ENCODE measurements around the gene PATJ.

The PATJ gene

GRCh38 chr1:62057230-62057629 lies 314.9 kb downstream of the PATJ start:
- no peak for DNase-seq

GRCh38 chr1:62057641-62058290 lies 315.5 kb downstream of the PATJ start:
- no peak for DNase-seq

DNA sequence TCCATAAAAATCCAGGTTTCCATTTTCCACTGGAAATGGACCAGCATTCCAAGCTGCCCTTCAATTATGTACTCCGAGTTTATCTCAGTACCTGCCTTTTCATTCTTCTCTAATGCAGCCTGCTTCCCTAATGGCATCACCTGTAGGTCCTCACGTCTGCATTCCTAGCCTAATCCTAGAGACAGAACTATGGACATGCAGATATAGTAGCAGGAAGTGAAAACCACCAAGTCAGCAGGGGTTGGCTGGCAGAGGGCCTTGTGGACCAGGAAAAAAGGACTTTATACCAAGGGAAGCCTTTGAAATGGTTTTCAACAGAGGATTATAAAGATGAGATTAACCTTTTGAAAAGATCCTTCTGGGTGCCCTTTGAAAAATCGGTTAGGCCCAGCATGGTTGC lies 316.7 kb downstream of the PATJ start:
- DNase-seq: no peak

DNA sequence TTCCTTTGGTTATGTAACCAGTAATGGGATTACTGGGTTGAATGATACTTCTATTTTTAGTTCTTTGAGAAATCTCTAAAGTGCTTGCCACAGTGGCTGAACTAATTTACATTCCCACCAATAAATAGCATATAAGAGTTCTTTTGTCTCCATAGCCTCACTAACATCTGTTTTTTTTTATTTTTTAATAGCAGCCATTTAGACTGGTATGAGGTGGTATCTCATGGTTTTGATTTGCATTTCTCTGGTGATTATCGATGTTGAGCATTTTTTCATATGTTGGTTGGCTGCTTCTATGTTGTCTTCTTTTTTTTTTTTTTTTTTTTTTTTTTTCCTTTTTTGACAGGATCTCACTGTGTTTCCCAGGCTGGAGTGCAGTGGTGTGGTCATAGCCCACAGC lies 319.8 kb downstream of the PATJ start:
- no peak for DNase-seq

DNA sequence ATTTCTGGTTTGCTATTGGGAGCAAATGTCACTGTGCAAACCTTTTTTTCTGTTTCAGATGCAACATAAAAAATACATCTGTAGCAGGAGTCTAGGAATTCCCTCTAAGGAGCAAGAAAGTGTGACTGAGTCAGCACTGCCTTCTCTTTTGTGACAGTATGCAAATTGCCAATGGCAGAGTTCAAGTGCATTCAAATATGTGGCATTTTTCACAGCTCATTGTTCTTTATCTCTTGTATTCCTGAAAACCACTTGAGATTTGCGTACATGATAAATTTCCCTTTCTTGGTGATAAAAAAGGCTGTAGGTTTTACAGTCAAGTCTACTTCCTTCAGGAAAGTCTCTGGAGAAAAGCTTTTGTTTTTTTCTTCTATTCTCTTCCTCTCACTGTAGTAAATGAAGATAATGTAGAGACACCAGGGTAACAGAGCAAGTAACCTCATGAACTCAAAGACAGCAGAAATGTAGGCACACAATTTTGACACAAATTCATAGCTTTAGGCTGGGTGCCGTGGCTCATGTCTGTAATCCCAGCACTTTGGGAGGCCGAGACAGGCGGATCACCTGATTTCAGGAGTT lies 322.6 kb downstream of the PATJ start:
- no peak for DNase-seq

GRCh38 chr1:62066713-62067112 lies 324.4 kb downstream of the PATJ start:
- no peak for DNase-seq

DNA sequence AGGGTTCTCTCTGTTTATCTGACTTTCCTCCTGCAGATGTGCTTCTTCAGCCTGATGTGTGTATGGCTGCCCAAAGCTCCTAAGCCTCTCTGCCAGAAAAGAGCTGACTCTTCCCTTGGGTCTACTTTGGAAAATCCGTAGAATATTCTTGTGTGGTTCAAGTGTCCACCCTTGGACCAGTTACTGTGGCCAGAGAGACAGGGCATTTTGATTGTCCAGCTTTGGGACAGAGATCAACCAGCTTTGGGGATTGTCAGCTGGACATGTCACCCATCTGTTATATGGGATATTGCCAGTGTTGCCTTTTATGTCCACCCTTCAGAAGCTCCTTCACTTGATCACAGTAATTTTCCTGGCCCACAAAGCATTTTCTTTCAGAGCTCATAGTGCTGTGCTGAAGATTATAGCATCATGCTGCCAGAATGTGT lies 326.1 kb downstream of the PATJ start:
- peak; percentile 25 for DNase-seq

- peak; percentile 28 for DNase-seq
Observed at GRCh38 chr1:62068978-62069377, 326.7 kb downstream of the PATJ start.

GRCh38 chr1:62070384-62071011 lies 328.2 kb downstream of the PATJ start:
- no peak for DNase-seq

GRCh38 chr1:62071695-62072094 lies 329.4 kb downstream of the PATJ start:
- DNase-seq: no peak

DNA sequence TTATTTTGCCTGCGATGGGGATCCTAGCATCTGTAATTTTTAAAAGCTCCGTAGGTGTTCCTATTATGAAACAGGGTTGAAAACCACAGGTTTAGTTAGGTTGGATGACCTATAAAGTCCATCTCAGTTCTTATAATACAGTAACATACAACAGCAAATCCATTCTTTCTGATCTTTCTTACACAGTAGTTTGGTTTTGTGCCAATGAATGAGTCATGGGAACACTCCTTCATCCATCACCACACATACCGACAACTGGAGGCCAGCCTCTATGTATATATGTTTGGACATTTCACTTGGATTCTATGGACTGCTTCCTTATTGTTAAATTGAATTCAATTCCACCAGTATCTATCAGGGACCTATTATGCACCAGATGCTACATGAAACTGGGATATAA lies 334.0 kb downstream of the PATJ start:
- no peak for DNase-seq

DNA sequence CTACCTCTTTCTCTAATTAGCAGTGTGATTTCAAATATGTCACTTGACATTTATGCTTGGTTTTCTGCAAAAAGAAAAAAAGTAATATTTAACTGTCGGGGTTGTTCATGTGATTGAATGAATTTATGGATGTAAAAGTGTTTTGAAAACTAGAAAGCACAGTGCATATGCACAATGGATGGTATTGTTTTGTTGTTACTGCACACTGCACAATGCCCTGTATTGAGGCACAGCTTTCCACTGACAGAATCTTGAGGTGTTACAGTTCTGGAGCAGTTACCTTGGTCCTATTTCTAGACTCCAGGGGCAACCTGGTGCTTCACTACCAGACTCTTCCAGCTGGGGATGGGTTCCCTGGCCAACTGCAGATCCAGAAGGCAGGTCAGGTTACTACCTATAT lies 335.5 kb downstream of the PATJ start:
- no peak for DNase-seq

GRCh38 chr1:62082456-62083363 lies 340.4 kb downstream of the PATJ start:
- peak; percentile 50 for DNase-seq

DNA sequence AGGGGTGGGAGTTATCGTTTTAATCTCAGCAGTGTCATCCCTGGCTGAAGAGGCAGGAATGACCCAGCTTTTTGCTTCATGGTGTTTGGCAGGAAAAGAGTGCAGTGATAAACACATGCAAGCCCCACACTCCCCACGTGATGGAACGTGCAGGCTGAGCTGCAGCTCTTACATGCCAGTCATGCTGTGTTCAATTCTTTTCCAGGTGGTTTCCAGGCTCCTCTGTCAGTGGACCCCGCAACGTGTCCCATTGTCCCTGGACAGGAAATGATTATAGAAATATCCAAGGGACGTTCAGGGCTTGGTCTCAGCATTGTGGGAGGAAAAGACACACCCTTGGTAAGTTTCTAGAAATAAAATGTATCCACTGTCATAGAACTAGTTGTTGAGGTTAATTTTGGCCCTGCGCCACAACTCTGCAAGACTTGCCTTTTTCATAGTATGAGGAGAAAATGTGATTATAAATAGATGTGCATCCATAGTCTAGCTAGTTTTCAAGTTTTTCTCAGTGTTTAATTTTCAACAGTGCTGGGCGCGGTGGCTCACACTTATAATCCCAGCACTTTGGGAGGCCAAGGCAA lies 342.1 kb downstream of the PATJ start:
- no peak for DNase-seq

- DNase-seq: no peak
Observed at GRCh38 chr1:62088439-62088838, 346.2 kb downstream of the PATJ start.

- no peak for DNase-seq
Observed at GRCh38 chr1:62089570-62089969, 347.3 kb downstream of the PATJ start.

DNA sequence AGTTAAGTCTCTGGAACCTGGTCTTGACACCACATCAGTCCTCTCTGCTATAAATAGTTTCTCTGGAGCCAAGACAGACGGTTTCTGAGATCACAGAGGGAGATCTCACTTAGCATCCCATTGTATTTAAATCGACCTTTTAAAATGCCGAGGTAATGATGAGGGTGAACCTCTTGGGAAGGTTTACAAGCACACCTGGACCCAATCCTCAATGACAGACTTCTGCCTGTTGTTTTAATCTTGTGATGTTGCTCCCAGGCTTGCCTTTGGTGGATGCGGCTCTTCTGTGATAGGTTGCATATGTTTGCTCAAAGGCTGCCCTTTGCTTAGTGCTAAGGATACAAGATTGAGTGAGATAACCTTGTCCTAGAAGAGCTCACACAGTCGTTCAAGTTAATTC lies 347.7 kb downstream of the PATJ start:
- no peak for DNase-seq

GRCh38 chr1:62092110-62092509 lies 349.8 kb downstream of the PATJ start:
- DNase-seq: no peak

GRCh38 chr1:62093261-62093660 lies 351.0 kb downstream of the PATJ start:
- DNase-seq: no peak

- DNase-seq: no peak
Observed at GRCh38 chr1:62097464-62097863, 355.2 kb downstream of the PATJ start.

- DNase-seq: no peak
Observed at GRCh38 chr1:62100442-62100841, 358.2 kb downstream of the PATJ start.

DNA sequence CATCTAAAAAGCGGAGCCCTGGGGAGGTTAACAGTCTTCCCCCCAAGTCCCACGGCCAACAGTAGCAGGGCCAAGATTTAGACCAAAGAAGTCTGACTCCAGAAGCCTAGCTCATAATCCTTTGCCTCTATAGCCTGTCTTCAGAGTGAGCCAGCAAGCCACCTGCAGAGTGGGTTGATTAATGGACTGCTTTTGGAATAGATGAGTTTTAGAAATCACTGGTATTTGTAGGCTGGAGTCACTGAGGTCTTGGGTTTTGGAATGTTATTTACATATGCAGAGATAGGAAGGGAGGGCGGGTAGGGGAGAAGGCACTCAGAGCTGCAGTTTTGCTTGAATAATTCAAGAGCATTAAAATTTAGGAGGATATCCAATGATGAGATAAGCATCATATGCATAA lies 361.6 kb downstream of the PATJ start:
- DNase-seq: no peak

DNA sequence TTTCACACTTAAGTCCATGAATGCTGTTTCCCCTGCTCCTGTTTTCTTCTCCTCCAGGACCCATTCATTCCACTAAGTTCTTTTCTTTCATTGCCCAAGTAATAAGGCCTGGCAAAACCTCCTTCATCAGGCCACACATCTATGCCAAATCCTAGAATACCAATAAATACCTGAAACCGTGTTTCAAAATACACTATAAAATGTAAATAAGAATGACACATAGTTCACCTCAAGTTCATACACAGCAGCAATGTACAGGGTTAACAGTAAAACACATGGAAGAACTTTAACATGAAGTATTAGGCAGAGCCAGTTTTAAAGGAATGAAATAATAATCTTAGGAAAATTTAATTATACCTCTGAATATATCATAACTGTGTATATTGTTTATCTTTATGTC lies 365.6 kb downstream of the PATJ start:
- no peak for DNase-seq
